Measurements from ENCODE around the gene FOLR2.

DNA sequence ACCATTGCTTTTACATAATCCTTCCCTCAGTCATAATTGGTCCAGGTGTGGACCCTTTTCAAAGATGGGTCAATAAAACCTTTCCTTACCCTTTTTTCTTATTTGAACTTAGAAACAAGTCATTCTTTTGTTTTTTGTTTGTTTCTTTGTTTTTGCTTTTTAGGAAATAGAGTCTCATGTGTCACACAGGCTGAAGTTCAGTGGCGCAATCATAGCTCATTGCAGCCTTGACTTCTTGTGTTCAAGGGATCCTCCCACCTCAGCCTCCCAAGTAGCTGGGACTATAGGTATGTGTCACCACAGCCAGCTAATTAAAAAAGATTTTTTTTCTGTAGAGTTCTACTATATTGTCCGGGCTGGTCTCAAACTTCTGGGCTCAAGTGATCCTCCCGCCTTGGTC lies 36.8 kb downstream of the FOLR2 start:
- TF ChIP-seq, protein P1, sequence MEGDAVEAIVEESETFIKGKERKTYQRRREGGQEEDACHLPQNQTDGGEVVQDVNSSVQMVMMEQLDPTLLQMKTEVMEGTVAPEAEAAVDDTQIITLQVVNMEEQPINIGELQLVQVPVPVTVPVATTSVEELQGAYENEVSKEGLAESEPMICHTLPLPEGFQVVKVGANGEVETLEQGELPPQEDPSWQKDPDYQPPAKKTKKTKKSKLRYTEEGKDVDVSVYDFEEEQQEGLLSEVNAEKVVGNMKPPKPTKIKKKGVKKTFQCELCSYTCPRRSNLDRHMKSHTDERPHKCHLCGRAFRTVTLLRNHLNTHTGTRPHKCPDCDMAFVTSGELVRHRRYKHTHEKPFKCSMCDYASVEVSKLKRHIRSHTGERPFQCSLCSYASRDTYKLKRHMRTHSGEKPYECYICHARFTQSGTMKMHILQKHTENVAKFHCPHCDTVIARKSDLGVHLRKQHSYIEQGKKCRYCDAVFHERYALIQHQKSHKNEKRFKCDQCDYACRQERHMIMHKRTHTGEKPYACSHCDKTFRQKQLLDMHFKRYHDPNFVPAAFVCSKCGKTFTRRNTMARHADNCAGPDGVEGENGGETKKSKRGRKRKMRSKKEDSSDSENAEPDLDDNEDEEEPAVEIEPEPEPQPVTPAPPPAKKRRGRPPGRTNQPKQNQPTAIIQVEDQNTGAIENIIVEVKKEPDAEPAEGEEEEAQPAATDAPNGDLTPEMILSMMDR (IDR thresholded peaks at IDR 0.05; ENCODE audit: low read length), result no peak
- TF ChIP-seq EZH2 (IDR thresholded peaks at IDR 0.05; ENCODE audit: borderline replicate concordance, low read length), result no peak

Data from OCI-LY1 (cell line).